NCI-H2107 treated with DMSO at 0.1 percent for 48 hours (cell line): Measurements from ENCODE around the gene RABIF.
"Not testable (repeated sequence)": the region's sequence is repeated elsewhere in the genome, so short reads cannot be mapped to it uniquely, and the experiment has no call there.

Experiments
- DNase-seq: peaks from one replicate; lab custom pipeline; 2025; ENCODE audit not compliant: unreplicated experiment; lab: John Stamatoyannopoulos, UW

Gene RABIF

GRCh38 chr1:202835548-202836072 is 53.3 kb downstream of the RABIF start:
- no peak for DNase-seq

GRCh38 chr1:202834771-202835547 is 54.0 kb downstream of the RABIF start:
- no peak for DNase-seq

GRCh38 chr1:202831906-202832305 is 57.0 kb downstream of the RABIF start:
- no peak for DNase-seq

- not testable (repeated sequence) for DNase-seq
These were observed 59.7 kb downstream of the RABIF start for GRCh38 chr1:202829223-202829622.
